OCI-LY1 (cell line): ENCODE results near the gene MANBA.

ENCODE experiments used
- H2AFZ ChIP-seq: fragments of 200-600 bp; sonication (generic), shearing (Covaris generic); 2 replicates; pipeline ENCODE4 v1.6.0; 2014; ENCODE audit warnings: antibody characterized with exemption, mild to moderate bottlenecking, low read length
- H3F3A ChIP-seq: fragments of 200-600 bp; sonication (generic), shearing (Covaris generic); 2 replicates; pipeline ENCODE4 v1.6.0; 2014; ENCODE audit warnings: mild to moderate bottlenecking, antibody characterized with exemption, low read length, moderate library complexity; ENCODE audit not compliant: insufficient read depth
- H3K27ac ChIP-seq: fragments of 200-600 bp; sonication (generic); 2 replicates; pipeline ENCODE4 v1.5.1; 2014; ENCODE audit warnings: low read length, mixed run types, mild to moderate bottlenecking, low read depth; ENCODE audit not compliant: poor library complexity, severe bottlenecking
- H3K27me3 ChIP-seq: fragments of 200-600 bp; sonication (generic); 2 replicates; pipeline ENCODE4 v1.6.0; 2014; ENCODE audit warnings: antibody characterized with exemption, mild to moderate bottlenecking, low read length, moderate library complexity; ENCODE audit not compliant: insufficient read depth
- H3K36me3 ChIP-seq: fragments of 200-600 bp; sonication (generic); 2 replicates; pipeline ENCODE4 v1.6.1; 2014; ENCODE audit warnings: mild to moderate bottlenecking, antibody characterized with exemption, low read length, moderate library complexity, mixed read lengths; ENCODE audit not compliant: insufficient read depth
- H3K4me1 ChIP-seq: fragments of 200-600 bp; sonication (generic); 2 replicates; pipeline ENCODE4 v1.5.1; 2014; ENCODE audit warnings: mild to moderate bottlenecking, low read length, moderate library complexity; ENCODE audit not compliant: insufficient read depth, severe bottlenecking
- H3K4me2 ChIP-seq: fragments of 200-600 bp; sonication (generic), shearing (Covaris generic); 2 replicates; pipeline ENCODE4 v1.6.1; 2014; ENCODE audit warnings: low read length
- H3K4me3 ChIP-seq: fragments of 200-600 bp; sonication (generic); 2 replicates; pipeline ENCODE4 v1.5.1; 2014; ENCODE audit warnings: low read length, low read depth, mild to moderate bottlenecking, mixed read lengths; ENCODE audit not compliant: poor library complexity, severe bottlenecking
- H3K79me2 ChIP-seq: fragments of 200-600 bp; shearing (Covaris generic); 2 replicates; pipeline ENCODE4 v1.6.1; 2016; ENCODE audit warnings: mixed run types, low read length, mixed read lengths; ENCODE audit not compliant: insufficient read depth
- H3K9ac ChIP-seq: fragments of 200-600 bp; sonication (generic), shearing (Covaris generic); 2 replicates; pipeline ENCODE4 v1.6.1; 2014; ENCODE audit warnings: mild to moderate bottlenecking, low read length, mixed read lengths
- H3K9me2 ChIP-seq: fragments of 200-600 bp; sonication (generic), shearing (Covaris generic); 2 replicates; pipeline ENCODE4 v1.6.1; 2014; ENCODE audit warnings: low read depth, mild to moderate bottlenecking, low read length, mixed read lengths
- H3K9me3 ChIP-seq: fragments of 200-600 bp; shearing (Covaris generic); 2 replicates; pipeline ENCODE4 v1.6.1; 2014; ENCODE audit warnings: low read length, mixed read lengths
- H4K20me1 ChIP-seq: fragments of 200-600 bp; sonication (generic), shearing (Covaris generic); 2 replicates; pipeline ENCODE4 v1.6.0; 2016; ENCODE audit warnings: mild to moderate bottlenecking, low read length; ENCODE audit not compliant: insufficient read depth
- EZH2 ChIP-seq: fragments of 200-600 bp; sonication (generic), shearing (Covaris generic); IDR thresholded peaks from 2 replicates; pipeline ENCODE4 v1.8.0; 2017; ENCODE audit warnings: borderline replicate concordance, mixed run types, mild to moderate bottlenecking, antibody characterized with exemption, low read length, moderate library complexity, mixed read lengths
- TF ChIP-seq, protein P1 (sequence below): fragments of 200-600 bp; sonication (generic), shearing (Covaris generic); IDR thresholded peaks from 2 replicates; pipeline ENCODE4 v1.5.1; 2017; ENCODE audit warnings: mild to moderate bottlenecking, antibody characterized with exemption, low read length, moderate library complexity, mixed read lengths

The MANBA gene

DNA sequence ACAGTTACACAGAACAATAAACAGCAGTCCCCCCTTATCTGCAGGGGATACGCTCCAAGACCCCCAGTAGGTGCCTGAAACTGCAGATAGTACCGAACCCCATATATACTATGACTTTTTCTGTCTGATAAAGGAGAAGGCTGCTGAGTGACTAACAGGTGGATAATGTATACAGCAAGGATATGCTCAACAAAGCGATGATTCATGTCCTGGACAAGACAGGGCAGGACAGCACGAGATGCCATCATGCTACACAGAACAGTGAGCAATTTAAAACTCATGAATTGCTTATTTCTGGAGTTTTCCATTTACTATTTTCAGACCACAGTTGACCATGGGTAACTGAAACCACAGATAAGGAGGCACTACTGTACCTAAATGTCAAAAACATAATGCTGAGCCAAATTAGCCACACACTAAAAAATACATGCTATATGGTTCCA lies 76.1 kb downstream of the MANBA start:
- H3K36me3 ChIP-seq: peaks cover 42% of the 10 kb centered on the region
- no peaks in the 10 kb centered on the region for H3F3A ChIP-seq
- no peak overlapping the region for H3K4me2 ChIP-seq

DNA sequence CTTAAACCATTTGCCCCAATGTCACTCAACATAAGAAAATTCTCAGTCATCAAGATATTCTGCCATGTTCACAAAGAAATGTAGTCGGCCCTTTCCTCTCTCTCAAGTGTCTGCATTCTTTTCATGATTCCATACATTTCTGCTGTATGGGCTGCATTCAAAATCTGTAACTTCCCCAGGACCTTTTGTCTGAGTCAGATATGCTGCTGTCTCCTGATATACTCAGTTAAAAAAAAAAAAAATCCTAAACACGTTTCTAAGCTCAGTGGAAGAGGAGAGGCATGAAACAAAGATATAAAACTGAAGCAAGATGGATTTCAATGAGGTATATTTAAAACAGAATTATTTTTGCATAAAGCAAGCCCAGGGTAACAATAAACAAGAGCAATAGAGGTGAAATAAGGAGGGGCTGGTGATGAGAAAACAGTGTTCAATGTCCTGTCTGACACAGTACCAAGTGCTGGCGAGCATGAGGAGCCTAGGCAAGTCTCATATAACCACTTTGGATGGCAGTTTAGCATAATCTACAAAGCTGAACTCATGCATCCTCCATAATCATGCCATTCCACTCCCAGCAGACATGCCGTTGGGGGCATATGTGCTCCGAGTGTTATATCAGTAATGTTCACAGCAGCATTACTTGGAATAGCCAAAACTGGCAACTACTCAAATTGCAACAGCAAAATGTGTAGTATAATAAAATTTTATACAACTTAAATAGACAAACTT lies 76.7 kb downstream of the MANBA start:
- Histone ChIP-seq H3K4me3 (no peak overlapping the region), H3K79me2 (no peaks in the 10 kb centered on the region), H3K36me3 (peaks cover 40% of the 10 kb centered on the region), H3K4me1 (peaks cover 30% of the 10 kb centered on the region), H3F3A (no peaks in the 10 kb centered on the region), H3K27ac (no peak overlapping the region), H3K9me3 (no peaks in the 10 kb centered on the region), H3K4me2 (no peak overlapping the region), H3K27me3 (no peaks in the 10 kb centered on the region), H4K20me1 (no peaks in the 10 kb centered on the region), H2AFZ (no peak overlapping the region), H3K9ac (no peak overlapping the region), H3K9me2 (no peaks in the 10 kb centered on the region)
- no peak for TF ChIP-seq EZH2
- TF ChIP-seq, protein P1, sequence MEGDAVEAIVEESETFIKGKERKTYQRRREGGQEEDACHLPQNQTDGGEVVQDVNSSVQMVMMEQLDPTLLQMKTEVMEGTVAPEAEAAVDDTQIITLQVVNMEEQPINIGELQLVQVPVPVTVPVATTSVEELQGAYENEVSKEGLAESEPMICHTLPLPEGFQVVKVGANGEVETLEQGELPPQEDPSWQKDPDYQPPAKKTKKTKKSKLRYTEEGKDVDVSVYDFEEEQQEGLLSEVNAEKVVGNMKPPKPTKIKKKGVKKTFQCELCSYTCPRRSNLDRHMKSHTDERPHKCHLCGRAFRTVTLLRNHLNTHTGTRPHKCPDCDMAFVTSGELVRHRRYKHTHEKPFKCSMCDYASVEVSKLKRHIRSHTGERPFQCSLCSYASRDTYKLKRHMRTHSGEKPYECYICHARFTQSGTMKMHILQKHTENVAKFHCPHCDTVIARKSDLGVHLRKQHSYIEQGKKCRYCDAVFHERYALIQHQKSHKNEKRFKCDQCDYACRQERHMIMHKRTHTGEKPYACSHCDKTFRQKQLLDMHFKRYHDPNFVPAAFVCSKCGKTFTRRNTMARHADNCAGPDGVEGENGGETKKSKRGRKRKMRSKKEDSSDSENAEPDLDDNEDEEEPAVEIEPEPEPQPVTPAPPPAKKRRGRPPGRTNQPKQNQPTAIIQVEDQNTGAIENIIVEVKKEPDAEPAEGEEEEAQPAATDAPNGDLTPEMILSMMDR: no peak

More for the DNA sequence above, 76.1 kb downstream of the MANBA start:
- Histone ChIP-seq H3K27me3 (no peaks in the 10 kb centered on the region), H3K9ac (no peak overlapping the region), H2AFZ (no peak overlapping the region), H3K4me3 (no peak overlapping the region), H4K20me1 (no peaks in the 10 kb centered on the region), H3K9me2 (no peaks in the 10 kb centered on the region), H3K27ac (peak overlapping the region; percentile 14), H3K4me1 (peaks cover 30% of the 10 kb centered on the region), H3K79me2 (no peaks in the 10 kb centered on the region), H3K9me3 (no peaks in the 10 kb centered on the region)
- TF ChIP-seq, protein P1: no peak
- no peak for TF ChIP-seq EZH2

DNA sequence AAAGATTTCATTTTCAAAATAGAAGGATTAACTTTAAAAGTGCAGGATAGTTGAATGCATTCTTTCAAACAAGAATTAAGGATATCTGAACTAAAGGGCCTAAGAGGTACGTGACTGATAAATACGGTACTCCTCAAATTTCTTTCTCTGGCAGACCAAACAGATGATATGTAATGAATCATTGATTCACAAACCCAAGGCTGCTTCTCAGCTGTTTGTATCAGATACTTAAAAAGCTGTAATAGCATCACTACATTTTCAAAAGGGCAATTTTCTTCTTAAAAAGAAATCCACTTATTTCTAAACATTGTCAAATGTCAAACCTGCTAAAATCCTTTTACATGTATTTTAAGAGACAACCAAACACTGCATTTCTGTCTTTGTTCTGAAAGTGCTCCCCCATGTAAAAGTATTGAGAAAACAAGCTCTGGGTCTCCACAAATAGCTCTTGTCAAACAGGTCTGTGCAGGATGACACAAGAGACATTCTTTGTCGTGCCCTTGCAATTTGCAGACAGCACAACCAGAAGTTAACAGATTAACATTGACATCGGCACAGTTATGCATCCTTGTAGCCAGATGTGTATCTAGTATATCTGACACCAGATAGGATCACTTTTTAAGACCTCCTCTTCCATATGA lies 82.0 kb downstream of the MANBA start:
- H3K27me3 ChIP-seq: no peaks in the 10 kb centered on the region
- H3F3A ChIP-seq: no peaks in the 10 kb centered on the region
- no peaks in the 10 kb centered on the region for H3K4me1 ChIP-seq
- no peak overlapping the region for H3K27ac ChIP-seq
- H3K9me2 ChIP-seq: no peaks in the 10 kb centered on the region
- H2AFZ ChIP-seq: no peak overlapping the region
- no peaks in the 10 kb centered on the region for H4K20me1 ChIP-seq
- H3K9ac ChIP-seq: no peak overlapping the region
- no peaks in the 10 kb centered on the region for H3K79me2 ChIP-seq
- H3K9me3 ChIP-seq: no peaks in the 10 kb centered on the region
- TF ChIP-seq EZH2: no peak
- TF ChIP-seq, protein P1: no peak
- H3K4me2 ChIP-seq: no peak overlapping the region
- peaks cover 30% of the 10 kb centered on the region for H3K36me3 ChIP-seq
- H3K4me3 ChIP-seq: no peak overlapping the region
